K562 (cell line): ENCODE data around the gene RNF144A. TPM values are rescaled to one million over a fixed set of nuclear protein-coding genes. Genes with fewer than 3 reads are reported as not detected.

Experiments used
- C11orf30 ChIP-seq: fragments of 450-650 bp; IDR thresholded peaks from 2 replicates; pipeline ENCODE4 v1.6.1; 2016; ENCODE audit warnings: low read depth, mild to moderate bottlenecking
- CHD2 ChIP-seq: IDR thresholded peaks from 2 replicates; pipeline ENCODE4 v1.6.1; 2011; ENCODE audit warnings: low read depth, low read length
- CSDE1 ChIP-seq, 2 experiments: fragments of 450-650 bp; IDR thresholded peaks; 2 replicates each; pipeline ENCODE4 v1.6.1; 2016; ENCODE audit warnings: mild to moderate bottlenecking in 1 of 2
- KDM5B ChIP-seq: fragments of 200-600 bp; sonication (generic); IDR thresholded peaks from 2 replicates; pipeline ENCODE4 v1.6.1; 2012; ENCODE audit warnings: low read depth, mild to moderate bottlenecking, moderate library complexity, low read length, control low read depth, inconsistent platforms; ENCODE audit not compliant: insufficient replicate concordance
- NCOA6 ChIP-seq: fragments of 450-650 bp; IDR thresholded peaks from 2 replicates; pipeline ENCODE4 v1.6.1; 2017; ENCODE audit warnings: mild to moderate bottlenecking
- NR4A1 ChIP-seq, 2 experiments: fragments of 250-450 bp in 1 of 2; fragments of 450-650 bp in 1 of 2; sonication (Bioruptor Pico) in 1 of 2; IDR thresholded peaks; 2 replicates each; pipeline versions ENCODE4 v1.4.0 to v1.6.1; 2016 to 2020; ENCODE audit warnings: mild to moderate bottlenecking in 2 of 2, missing compliant biosample characterization in 1 of 2, missing genetic modification characterization in 1 of 2, moderate library complexity in 1 of 2
- PYGO2 ChIP-seq: fragments of 450-650 bp; IDR thresholded peaks from 2 replicates; pipeline ENCODE4 v1.6.1; 2016; ENCODE audit warnings: mild to moderate bottlenecking, missing genetic modification characterization, moderate library complexity, missing compliant biosample characterization
- RBM34 ChIP-seq: fragments of 200-400 bp; formaldehyde crosslinking; IDR thresholded peaks from 2 replicates; pipeline ENCODE4 v1.6.1; 2018; ENCODE audit warnings: low read length, borderline replicate concordance; ENCODE audit not compliant: insufficient read depth
- TCF15 ChIP-seq: fragments of 250-450 bp; sonication (Bioruptor Pico); IDR thresholded peaks from 2 replicates; pipeline ENCODE4 v1.8.0; 2022; ENCODE audit warnings: moderate library complexity, mild to moderate bottlenecking, inconsistent platforms
- TCFL5 ChIP-seq: fragments of 250-450 bp; sonication (Bioruptor Pico); conservative IDR thresholded peaks from 2 replicates; pipeline ENCODE4 v1.6.1; 2021; ENCODE audit warnings: mild to moderate bottlenecking, moderate library complexity, matching md5 sums
- ZNF140 ChIP-seq: fragments of 250-450 bp; sonication (Bioruptor Pico); IDR thresholded peaks from 2 replicates; pipeline ENCODE4 v1.8.0; 2021; ENCODE audit warnings: moderate library complexity, mild to moderate bottlenecking, inconsistent platforms
- ZNF318 ChIP-seq, 2 experiments: fragments of 450-650 bp; IDR thresholded peaks; 2 replicates each; pipeline ENCODE4 v1.6.1; 2016; ENCODE audit warnings: mild to moderate bottlenecking in 2 of 2, borderline replicate concordance in 1 of 2, low read depth in 1 of 2, moderate library complexity in 1 of 2
- ZNF778 ChIP-seq: fragments of 450-650 bp; formaldehyde crosslinking; IDR thresholded peaks from 2 replicates; pipeline ENCODE4 v1.4.0; 2020; ENCODE audit warnings: mild to moderate bottlenecking, moderate library complexity
- polyA plus RNA-seq, 8 experiments: library from polyadenylated mRNA; depleted of rRNA in 4 of 8; stranded (reverse) in 5 of 8; unstranded in 3 of 8; fragments of >200 nt; fragmentation: Nextera tagmentation in 2 of 8; fragmentation: Illumina TruSeq in 1 of 8; extraction: Ambion mirVana in 2 of 8; extraction: Trizol in 1 of 8; gene quantifications; 2 replicates each; pipeline versions ENCODE4 v1.2.1 to v1.2.3, GENCODE V29; 2011 to 2014; ENCODE audit warnings: inconsistent platforms in 1 of 8, missing spikeins in 1 of 8
- total RNA-seq, 7 experiments: library from RNA; depleted of rRNA in 6 of 7; stranded (reverse); fragments of >200 nt in 6 of 7; fragmentation: Illumina TruSeq in 2 of 7; extraction: Trizol in 2 of 7; gene quantifications; 2 replicates each; pipeline versions ENCODE4 v1.2.1 to v1.2.3, GENCODE V29; 2011 to 2021; ENCODE audit warnings: low replicate concordance in 1 of 7
- TF ChIP-seq, protein P1 (sequence below): sonication (generic); formaldehyde crosslinking; IDR thresholded peaks from 2 replicates; pipeline ENCODE4 v1.8.0; 2023; ENCODE audit warnings: missing genetic modification reagents, mild to moderate bottlenecking, borderline replicate concordance

The RNF144A gene
- total and polyA plus RNA-seq, 9 of the 15 experiments (the other 6 are each of a cell fraction or from before 2014, with no cell fraction given): 0.96 to 11.3 (median 6.2) TPM

DNA sequence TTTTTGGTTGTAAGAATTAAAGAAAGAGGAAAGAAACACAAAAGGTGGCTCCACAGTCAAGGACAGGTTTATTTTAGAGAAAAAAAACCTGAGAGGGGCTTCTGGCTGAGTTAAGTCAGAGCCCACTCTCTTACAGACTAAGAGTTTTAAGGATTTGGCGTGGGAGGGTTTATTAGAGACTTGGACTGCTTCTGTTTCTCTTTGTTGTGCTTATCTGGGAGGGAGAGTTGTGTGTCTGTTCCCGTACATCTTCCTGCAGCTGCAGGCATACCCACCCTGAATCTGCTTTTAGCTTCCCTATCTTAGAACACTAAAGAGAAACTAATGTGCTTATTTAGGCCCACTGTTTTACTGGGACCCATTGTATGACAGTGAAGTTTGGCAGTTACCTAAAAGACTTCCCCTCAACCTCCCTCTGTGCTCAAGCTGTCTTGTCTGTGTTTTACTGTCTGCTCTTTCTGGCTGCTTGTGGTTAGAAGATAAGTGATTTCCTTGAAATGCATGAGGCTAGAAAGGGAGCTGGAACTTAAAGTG, 36.9 kb upstream of the RNF144A start (continued):
- TF ChIP-seq ZNF318 (IDR thresholded peaks at IDR 0.05; ENCODE audit: borderline replicate concordance in 1 of 2, low read depth in 1 of 2): no peak
- no peak for TF ChIP-seq CSDE1 (IDR thresholded peaks at IDR 0.05)
- no peak for TF ChIP-seq CHD2
- no peak for TF ChIP-seq NCOA6
- TF ChIP-seq TCFL5 (CRISPR knock-in tag): no peak
- TF ChIP-seq RBM34: no peak
- TF ChIP-seq ZNF140 (CRISPR knock-in tag): no peak
- TF ChIP-seq, protein P1, sequence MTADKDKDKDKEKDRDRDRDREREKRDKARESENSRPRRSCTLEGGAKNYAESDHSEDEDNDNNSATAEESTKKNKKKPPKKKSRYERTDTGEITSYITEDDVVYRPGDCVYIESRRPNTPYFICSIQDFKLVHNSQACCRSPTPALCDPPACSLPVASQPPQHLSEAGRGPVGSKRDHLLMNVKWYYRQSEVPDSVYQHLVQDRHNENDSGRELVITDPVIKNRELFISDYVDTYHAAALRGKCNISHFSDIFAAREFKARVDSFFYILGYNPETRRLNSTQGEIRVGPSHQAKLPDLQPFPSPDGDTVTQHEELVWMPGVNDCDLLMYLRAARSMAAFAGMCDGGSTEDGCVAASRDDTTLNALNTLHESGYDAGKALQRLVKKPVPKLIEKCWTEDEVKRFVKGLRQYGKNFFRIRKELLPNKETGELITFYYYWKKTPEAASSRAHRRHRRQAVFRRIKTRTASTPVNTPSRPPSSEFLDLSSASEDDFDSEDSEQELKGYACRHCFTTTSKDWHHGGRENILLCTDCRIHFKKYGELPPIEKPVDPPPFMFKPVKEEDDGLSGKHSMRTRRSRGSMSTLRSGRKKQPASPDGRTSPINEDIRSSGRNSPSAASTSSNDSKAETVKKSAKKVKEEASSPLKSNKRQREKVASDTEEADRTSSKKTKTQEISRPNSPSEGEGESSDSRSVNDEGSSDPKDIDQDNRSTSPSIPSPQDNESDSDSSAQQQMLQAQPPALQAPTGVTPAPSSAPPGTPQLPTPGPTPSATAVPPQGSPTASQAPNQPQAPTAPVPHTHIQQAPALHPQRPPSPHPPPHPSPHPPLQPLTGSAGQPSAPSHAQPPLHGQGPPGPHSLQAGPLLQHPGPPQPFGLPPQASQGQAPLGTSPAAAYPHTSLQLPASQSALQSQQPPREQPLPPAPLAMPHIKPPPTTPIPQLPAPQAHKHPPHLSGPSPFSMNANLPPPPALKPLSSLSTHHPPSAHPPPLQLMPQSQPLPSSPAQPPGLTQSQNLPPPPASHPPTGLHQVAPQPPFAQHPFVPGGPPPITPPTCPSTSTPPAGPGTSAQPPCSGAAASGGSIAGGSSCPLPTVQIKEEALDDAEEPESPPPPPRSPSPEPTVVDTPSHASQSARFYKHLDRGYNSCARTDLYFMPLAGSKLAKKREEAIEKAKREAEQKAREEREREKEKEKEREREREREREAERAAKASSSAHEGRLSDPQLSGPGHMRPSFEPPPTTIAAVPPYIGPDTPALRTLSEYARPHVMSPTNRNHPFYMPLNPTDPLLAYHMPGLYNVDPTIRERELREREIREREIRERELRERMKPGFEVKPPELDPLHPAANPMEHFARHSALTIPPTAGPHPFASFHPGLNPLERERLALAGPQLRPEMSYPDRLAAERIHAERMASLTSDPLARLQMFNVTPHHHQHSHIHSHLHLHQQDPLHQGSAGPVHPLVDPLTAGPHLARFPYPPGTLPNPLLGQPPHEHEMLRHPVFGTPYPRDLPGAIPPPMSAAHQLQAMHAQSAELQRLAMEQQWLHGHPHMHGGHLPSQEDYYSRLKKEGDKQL: no peak
- no peak for TF ChIP-seq PYGO2 (tag)
- TF ChIP-seq C11orf30: no peak
- no peak for TF ChIP-seq NR4A1 (CRISPR knock-in tag; IDR thresholded peaks at IDR 0.05)
- TF ChIP-seq NR4A1 (tag; IDR thresholded peaks at IDR 0.05): no peak
- no peak for TF ChIP-seq ZNF778
- TF ChIP-seq KDM5B: no peak
- no peak for TF ChIP-seq TCF15 (CRISPR knock-in tag)
